Activated T-cell treated with anti-CD3 and anti-CD28 coated beads, Interleukin-2, amount 50 U/mL, for 4 hours (primary cell): ENCODE results near the gene ULK4. TPM values are rescaled to one million over a fixed set of nuclear protein-coding genes. Genes with fewer than 3 reads are reported as not detected.
"Not testable (repeated sequence)": the region's sequence is repeated elsewhere in the genome, so short reads cannot be mapped to it uniquely, and the experiment has no call there.

Experiments used
- ATAC-seq, 2 donors: fragments of 200-7000 bp; cut with Tn5 transposase; one replicate each; pipeline ENCODE4 v1.10.0; 2021
- DNase-seq: peaks from one replicate; pipeline ENCODE4 v3.0.0-alpha.2; 2020
- H3K27me3 Mint-ChIP-seq: one replicate; pipeline ENCODE4 v1.8.0; 2021; ENCODE audit warnings: low read depth, mixed read lengths
- H3K36me3 Mint-ChIP-seq: one replicate; pipeline ENCODE4 v1.8.0; 2022; ENCODE audit warnings: mixed read lengths; ENCODE audit not compliant: insufficient read depth
- H3K4me1 Mint-ChIP-seq: one replicate; pipeline ENCODE4 v1.8.0; 2021; ENCODE audit warnings: low read depth, mixed read lengths
- H3K4me3 Mint-ChIP-seq: one replicate; pipeline ENCODE4 v1.8.0; 2021; ENCODE audit warnings: mild to moderate bottlenecking, moderate library complexity, mixed read lengths
- H3K9me3 Mint-ChIP-seq: one replicate; pipeline ENCODE4 v1.8.0; 2021; ENCODE audit warnings: mixed read lengths
- total RNA-seq, 3 donors: library from RNA; stranded (reverse); gene quantifications; one replicate each; pipeline ENCODE4 v1.2.1, GENCODE V29; 2021

The ULK4 gene
- total RNA-seq, 3 donors from 2014 or later, result 7.3 to 8.8 (median 8.2) TPM

- no peaks in the 10 kb centered on the region for H3K27me3 Mint-ChIP-seq
Observed at GRCh38 chr3:41808618-41809017, 153.3 kb downstream of the ULK4 start.

GRCh38 chr3:41808152-41808551 lies 153.8 kb downstream of the ULK4 start:
- no peak for ATAC-seq
- H3K4me3 Mint-ChIP-seq, result no peak overlapping the region
- no peaks in the 10 kb centered on the region for H3K4me1 Mint-ChIP-seq
- no peak for DNase-seq
- no peaks in the 10 kb centered on the region for H3K27me3 Mint-ChIP-seq
- peaks cover 15% of the 10 kb centered on the region for H3K36me3 Mint-ChIP-seq
- peaks cover 9% of the 10 kb centered on the region for H3K9me3 Mint-ChIP-seq

More at GRCh38 chr3:41808618-41809017, 153.3 kb downstream of the ULK4 start:
- Mint-ChIP-seq H3K9me3 (peaks cover 9% of the 10 kb centered on the region), H3K4me1 (no peaks in the 10 kb centered on the region), H3K36me3 (peaks cover 15% of the 10 kb centered on the region), H3K4me3 (no peak overlapping the region)
- ATAC-seq (no peak), DNase-seq (no peak)

- Mint-ChIP-seq H3K9me3 (no peaks in the 10 kb centered on the region), H3K27me3 (no peaks in the 10 kb centered on the region), H3K4me3 (no peak overlapping the region), H3K4me1 (no peaks in the 10 kb centered on the region), H3K36me3 (peaks cover 26% of the 10 kb centered on the region)
- DNase-seq (no peak), ATAC-seq (no peak)
Observed at GRCh38 chr3:41794748-41795589, 166.9 kb downstream of the ULK4 start.

DNA sequence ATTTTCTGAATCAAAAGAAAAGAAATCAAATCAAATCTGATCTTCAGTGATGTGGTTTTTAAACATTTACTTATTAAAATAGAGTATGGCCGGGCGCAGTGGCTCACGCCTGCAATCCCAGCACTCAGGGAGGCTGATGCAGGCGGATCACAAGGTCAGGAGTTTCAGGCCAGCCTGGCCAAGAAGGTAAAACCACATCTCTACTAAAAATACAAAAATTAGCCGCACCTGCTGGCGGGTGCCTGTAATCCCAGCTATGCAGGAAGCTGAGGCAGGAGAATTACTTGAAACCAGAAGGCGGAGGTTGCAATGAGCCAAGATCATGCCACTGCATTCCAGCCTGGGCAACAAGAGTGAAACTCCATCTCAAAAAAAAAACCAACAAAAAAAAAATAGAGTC lies 169.1 kb downstream of the ULK4 start:
- ATAC-seq (no peak), DNase-seq (no peak)
- Mint-ChIP-seq H3K4me3 (no peak overlapping the region), H3K27me3 (no peaks in the 10 kb centered on the region), H3K4me1 (no peaks in the 10 kb centered on the region), H3K9me3 (no peaks in the 10 kb centered on the region), H3K36me3 (peaks cover 29% of the 10 kb centered on the region)

GRCh38 chr3:41769106-41769505 lies 192.8 kb downstream of the ULK4 start:
- Mint-ChIP-seq H3K4me3 (no peak overlapping the region), H3K36me3 (peaks cover 25% of the 10 kb centered on the region), H3K9me3 (peaks cover 4% of the 10 kb centered on the region), H3K4me1 (no peaks in the 10 kb centered on the region), H3K27me3 (no peaks in the 10 kb centered on the region)
- DNase-seq, result no peak
- no peak for ATAC-seq

- DNase-seq (no peak), ATAC-seq (no peak)
- Mint-ChIP-seq H3K9me3 (peaks cover 4% of the 10 kb centered on the region), H3K4me1 (no peaks in the 10 kb centered on the region), H3K36me3 (peaks cover 25% of the 10 kb centered on the region), H3K4me3 (no peak overlapping the region), H3K27me3 (no peaks in the 10 kb centered on the region)
Observed at GRCh38 chr3:41768363-41768762, 193.5 kb downstream of the ULK4 start.

DNA sequence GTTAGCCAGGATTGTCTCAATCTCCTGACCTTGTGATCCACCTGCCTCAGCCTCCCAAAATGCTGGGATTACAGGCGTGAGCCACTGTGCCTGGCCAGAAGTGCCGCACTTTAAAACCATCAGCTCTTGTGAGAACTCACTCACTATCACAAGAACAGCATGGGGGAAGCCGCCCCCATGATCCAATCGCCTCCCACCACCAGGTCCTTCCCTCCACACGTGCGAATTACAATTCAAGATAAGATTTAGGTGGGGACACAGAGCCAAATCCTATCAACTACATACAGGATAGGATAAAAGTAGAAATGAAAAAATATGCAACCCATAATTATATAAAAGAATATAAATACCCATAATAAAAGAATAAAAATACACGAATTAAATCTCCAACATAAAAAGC lies 199.0 kb downstream of the ULK4 start:
- not testable (repeated sequence) for H3K9me3 Mint-ChIP-seq, ATAC-seq, H3K27me3 Mint-ChIP-seq, DNase-seq, H3K4me3 Mint-ChIP-seq, H3K4me1 Mint-ChIP-seq
- peaks cover 12% of the 10 kb centered on the region for H3K36me3 Mint-ChIP-seq

DNA sequence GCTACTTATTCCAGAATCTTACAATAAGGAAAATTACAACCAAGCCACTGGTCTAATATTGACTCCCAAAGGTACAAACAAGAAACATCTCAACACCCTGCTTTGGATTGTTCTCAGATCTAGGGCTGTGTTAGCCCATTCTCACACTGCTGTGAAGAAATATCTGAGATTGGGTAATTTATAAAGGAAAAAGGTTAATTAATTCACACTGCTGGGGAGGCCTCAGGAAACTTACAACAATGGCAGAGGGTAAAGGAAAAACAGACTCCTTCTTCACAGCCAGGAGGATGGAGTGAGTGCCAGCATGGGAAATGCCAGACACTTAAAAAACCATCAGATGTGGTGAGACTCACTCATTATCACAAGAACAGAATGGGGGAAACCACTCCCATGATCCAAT lies 208.3 kb downstream of the ULK4 start:
- no peaks in the 10 kb centered on the region for H3K9me3 Mint-ChIP-seq
- H3K4me3 Mint-ChIP-seq, result no peak overlapping the region
- ATAC-seq (no peak), DNase-seq (no peak)
- H3K4me1 Mint-ChIP-seq, result peaks cover 12% of the 10 kb centered on the region
- no peaks in the 10 kb centered on the region for H3K27me3 Mint-ChIP-seq
- peaks cover 34% of the 10 kb centered on the region for H3K36me3 Mint-ChIP-seq

- H3K9me3 Mint-ChIP-seq, result no peaks in the 10 kb centered on the region
- H3K4me3 Mint-ChIP-seq, result no peak overlapping the region
- no peaks in the 10 kb centered on the region for H3K27me3 Mint-ChIP-seq
- DNase-seq (no peak), ATAC-seq (no peak)
- peaks cover 12% of the 10 kb centered on the region for H3K4me1 Mint-ChIP-seq
- peaks cover 38% of the 10 kb centered on the region for H3K36me3 Mint-ChIP-seq
Observed at GRCh38 chr3:41751597-41751996, 210.3 kb downstream of the ULK4 start.

DNA sequence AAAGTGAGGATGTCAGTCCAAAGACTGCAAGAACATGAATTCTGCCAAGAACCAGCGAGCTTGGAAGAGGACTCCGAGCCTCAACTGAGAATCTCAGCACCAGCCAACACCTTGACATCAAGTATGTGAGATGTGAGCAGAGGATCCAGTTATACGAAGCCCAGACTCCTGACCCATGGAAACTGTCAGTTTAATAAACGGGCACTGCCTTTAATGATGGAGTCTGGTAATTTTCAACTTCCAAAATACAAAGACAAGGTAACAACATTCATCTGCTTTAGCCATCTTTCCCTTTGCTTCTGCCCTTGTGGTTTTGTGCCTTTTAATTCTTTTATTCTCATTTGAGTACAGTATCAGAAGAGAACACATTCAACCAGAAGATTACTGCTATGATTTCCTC lies 211.9 kb downstream of the ULK4 start:
- no peak for ATAC-seq
- Mint-ChIP-seq H3K4me1 (peaks cover 12% of the 10 kb centered on the region), H3K4me3 (no peak overlapping the region), H3K9me3 (no peaks in the 10 kb centered on the region), H3K36me3 (peaks cover 36% of the 10 kb centered on the region), H3K27me3 (no peaks in the 10 kb centered on the region)
- DNase-seq, result no peak

- DNase-seq (no peak), ATAC-seq (no peak)
- H3K27me3 Mint-ChIP-seq, result no peaks in the 10 kb centered on the region
- no peak overlapping the region for H3K4me3 Mint-ChIP-seq
- peaks cover 23% of the 10 kb centered on the region for H3K36me3 Mint-ChIP-seq
- H3K9me3 Mint-ChIP-seq, result no peaks in the 10 kb centered on the region
- no peaks in the 10 kb centered on the region for H3K4me1 Mint-ChIP-seq
Observed at GRCh38 chr3:41746215-41746614, 215.7 kb downstream of the ULK4 start.

DNA sequence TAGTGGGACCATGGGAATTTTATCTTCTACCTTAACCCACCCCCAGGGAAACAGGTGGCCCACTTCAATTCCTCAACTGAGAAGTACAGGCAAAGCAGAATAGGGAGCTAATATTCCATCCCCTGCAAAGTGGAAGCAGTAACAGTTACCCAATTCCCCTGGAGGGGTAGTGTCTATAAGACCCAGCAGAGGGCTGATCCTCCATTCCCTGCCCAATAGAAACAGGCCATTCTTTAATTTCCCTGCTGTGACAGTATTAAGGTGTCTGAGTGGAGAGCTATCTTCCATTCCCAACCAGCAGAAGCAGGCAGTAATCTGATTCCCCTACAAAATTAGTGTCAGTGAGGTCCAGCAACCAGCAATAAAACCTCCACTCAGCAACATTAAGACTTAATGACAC lies 219.8 kb downstream of the ULK4 start:
- no peak for DNase-seq
- H3K27me3 Mint-ChIP-seq, result no peaks in the 10 kb centered on the region
- peaks cover 5% of the 10 kb centered on the region for H3K9me3 Mint-ChIP-seq
- peaks cover 33% of the 10 kb centered on the region for H3K36me3 Mint-ChIP-seq
- H3K4me1 Mint-ChIP-seq, result no peaks in the 10 kb centered on the region
- no peak for ATAC-seq
- no peak overlapping the region for H3K4me3 Mint-ChIP-seq

DNA sequence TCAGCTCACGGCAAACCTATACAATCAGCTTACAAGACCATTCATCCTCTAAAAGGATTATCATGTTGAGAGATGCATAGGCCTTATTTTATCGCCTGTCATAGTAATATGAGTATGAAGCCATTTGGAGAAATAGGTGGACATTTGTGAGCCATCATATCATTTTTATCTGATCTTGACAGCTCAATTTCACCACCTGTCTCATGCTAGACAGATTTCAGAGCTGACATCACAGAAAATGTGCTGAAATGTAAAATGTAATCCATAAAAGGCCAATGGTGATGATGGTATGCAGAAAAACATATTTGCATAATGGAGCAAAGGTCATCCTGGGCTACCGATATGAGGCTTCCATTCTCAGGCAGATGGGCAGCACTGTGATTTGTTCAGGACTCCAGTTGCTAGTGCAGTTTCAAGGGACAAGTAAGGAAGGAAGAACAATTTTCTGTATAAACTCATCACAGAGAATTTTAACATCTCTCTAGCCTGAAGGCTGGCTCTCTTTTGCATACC lies 221.5 kb downstream of the ULK4 start:
- Mint-ChIP-seq H3K9me3 (peaks cover 5% of the 10 kb centered on the region), H3K27me3 (no peaks in the 10 kb centered on the region), H3K36me3 (peaks cover 36% of the 10 kb centered on the region), H3K4me3 (no peak overlapping the region), H3K4me1 (no peaks in the 10 kb centered on the region)
- ATAC-seq (no peak), DNase-seq (no peak)

- no peak for DNase-seq
- ATAC-seq, result no peak
- Mint-ChIP-seq H3K4me1 (no peaks in the 10 kb centered on the region), H3K36me3 (peaks cover 35% of the 10 kb centered on the region), H3K9me3 (peaks cover 7% of the 10 kb centered on the region), H3K27me3 (no peaks in the 10 kb centered on the region), H3K4me3 (no peak overlapping the region)
Observed at GRCh38 chr3:41726891-41727290, 235.0 kb downstream of the ULK4 start.

DNA sequence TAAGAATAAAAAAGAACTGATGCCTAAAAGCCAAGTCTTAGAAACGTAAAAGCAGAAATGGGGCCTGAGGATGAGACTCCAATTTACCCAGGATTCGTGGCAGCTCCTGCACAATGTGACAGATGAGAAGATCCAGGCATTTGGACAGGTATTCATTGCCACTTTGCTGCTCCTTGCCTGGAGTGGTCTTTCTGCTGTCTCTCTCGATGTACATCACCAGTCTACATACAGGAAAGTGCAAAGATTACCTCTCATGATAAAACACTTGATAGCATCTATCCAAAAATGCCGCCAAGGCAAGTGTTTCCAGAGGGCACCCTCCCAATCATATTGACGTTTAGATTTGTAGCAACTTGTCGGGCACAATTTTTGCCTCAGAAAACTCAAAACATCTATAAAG lies 244.3 kb downstream of the ULK4 start:
- Mint-ChIP-seq H3K36me3 (peaks cover 7% of the 10 kb centered on the region), H3K4me1 (no peaks in the 10 kb centered on the region), H3K27me3 (no peaks in the 10 kb centered on the region), H3K4me3 (no peak overlapping the region), H3K9me3 (no peaks in the 10 kb centered on the region)
- DNase-seq, result no peak
- ATAC-seq, result no peak
